Peyer's patch (tissue), 4 donors: ENCODE measurements around the gene RAP1A.

Experiments
- CTCF ChIP-seq, 6 experiments: fragments of 450-650 bp in 4 of 6; fragments of 200-600 bp in 2 of 6; sonication (generic) in 1 of 6; IDR thresholded peaks; one replicate each; pipeline ENCODE4 v1.5.1; 2017 to 2019; ENCODE audit warnings: antibody characterized with exemption in 6 of 6, mild to moderate bottlenecking in 3 of 6, moderate library complexity in 1 of 6
- POLR2A ChIP-seq, 2 donors: fragments of 450-650 bp; IDR thresholded peaks; one replicate each; pipeline ENCODE4 v1.5.1; 2017; ENCODE audit warnings: antibody characterized with exemption in 2 of 2, mild to moderate bottlenecking in 2 of 2, moderate library complexity in 2 of 2

- TF ChIP-seq CTCF (IDR thresholded peaks at IDR 0.05) (no peak), POLR2A (IDR thresholded peaks at IDR 0.05) (no peak)
Observed at GRCh38 chr1:111756124-111756513, 136.5 kb downstream of the RAP1A start.
